ENCODE data around the gene C19orf85.

The C19orf85 gene

DNA sequence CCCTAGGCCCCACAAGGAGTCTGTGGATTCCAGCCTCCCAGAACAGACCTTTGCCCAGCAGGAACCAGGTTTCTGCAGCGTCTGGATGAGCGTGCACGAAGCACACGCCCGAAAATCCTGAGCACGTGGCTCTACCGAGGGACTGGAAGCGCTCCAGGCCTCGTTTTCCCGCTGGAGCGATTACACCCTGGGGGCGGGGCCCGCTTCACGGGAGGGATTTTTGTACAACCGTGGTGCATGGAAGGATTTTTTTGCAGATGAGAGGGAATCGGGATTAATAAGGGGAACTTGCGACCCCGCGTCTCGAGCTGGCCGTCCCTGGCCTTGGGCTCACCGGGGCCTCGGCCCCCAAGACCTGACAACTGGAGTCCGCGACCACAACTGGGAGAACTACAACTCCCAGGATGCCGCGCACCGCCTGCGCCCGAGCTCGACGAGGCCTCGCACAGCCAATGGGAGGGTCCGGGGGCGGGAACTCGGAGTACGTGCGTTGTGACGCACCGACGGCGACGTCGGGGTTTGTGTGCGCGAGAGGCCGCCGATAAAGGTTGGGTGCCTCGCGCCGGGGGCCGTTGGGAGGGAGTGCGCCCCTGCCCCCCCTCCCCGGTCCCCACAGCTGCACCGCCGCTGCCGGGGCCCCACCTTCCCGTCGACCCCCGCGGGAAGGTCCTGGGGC, 11.7 kb upstream of the C19orf85 start, which contains the start of gene ZNF628:
Gene ZNF628, plus strand, starts transcription at position 518 of the 676 bp plus-strand sequence. CDS start 3,294 bp downstream, outside the sequence.
- Histone ChIP-seq H3K4me1 (ENCODE audit: control insufficient read depth in 2 of 2, insufficient read depth in 2 of 2, low read length in 2 of 2) (peaks cover 6 to 9% of the 10 kb centered on the region in 2 donors), H3K9me3 (ENCODE audit: control insufficient read depth in 2 of 2, low read length in 2 of 2) (no peaks in the 10 kb centered on the region), H3K9ac (ENCODE audit: low read depth in 1 of 2, low read length in 2 of 2) (peak within 1 kb of the TSS; percentile 73 to 74), H3K27me3 (ENCODE audit: control insufficient read depth in 2 of 2, insufficient read depth in 2 of 2, low read length in 2 of 2) (no peaks in the 10 kb centered on the region), H3K4me3 (ENCODE audit: low read length in 2 of 2) (peak within 1 kb of the TSS; percentile 78 to 83), H3K36me3 (ENCODE audit: control insufficient read depth in 2 of 2, insufficient read depth in 2 of 2, low read length in 2 of 2) (no peaks in the 10 kb centered on the region), H3K27ac (ENCODE audit: low read depth in 2 of 2, low read length in 2 of 2) (peak within 1 kb of the TSS; percentile 89 to 92)

DNA sequence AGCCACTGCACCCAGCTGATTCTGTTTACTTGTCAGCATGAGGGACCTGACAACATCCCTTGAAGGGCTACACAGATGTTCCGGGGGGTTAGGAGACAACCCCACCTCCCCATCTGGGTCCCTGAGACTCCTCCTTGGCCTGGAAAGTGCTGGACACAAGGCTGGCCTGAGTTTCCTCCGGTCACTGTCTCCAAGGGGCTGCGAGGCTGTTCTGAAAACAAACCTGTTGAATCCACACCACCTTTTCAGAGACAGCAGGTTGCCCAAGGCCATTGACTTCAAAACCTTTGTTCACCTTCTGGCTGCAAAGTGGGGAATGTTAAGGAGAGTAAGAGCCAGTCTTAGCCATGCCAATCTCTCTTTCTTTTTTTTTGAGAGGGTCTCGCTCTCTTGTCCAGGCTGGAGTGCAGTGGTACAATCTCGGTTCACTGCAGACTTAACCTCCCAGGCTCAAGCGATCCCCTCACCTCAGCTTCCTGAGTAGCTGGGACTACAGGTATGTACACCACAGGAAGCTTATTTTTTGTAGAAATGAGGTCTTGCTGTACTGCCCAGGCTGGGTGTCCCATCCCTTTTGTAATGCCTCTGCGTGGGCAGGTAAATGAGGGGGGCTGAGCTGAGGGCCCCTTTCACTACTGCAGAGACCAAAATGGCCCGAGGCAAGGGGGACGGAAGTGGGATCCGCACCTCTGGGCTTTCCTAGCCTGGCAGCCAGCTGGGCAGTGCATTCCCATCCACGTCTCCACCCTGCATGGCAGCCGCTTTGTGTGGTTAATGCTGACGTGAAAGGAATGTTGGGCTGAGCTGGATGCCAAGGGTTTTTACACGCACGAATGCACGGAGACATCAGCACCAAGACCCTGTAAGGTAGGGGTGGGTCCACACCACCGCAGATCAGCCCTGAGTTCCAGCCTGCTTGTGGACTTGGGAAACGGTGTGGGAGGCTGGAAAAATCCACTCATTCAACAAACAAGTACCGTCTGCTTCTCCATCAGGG, 10.0 kb upstream of the C19orf85 start:
- Histone ChIP-seq H3K9ac (ENCODE audit: low read depth in 1 of 2, low read length in 2 of 2) (no peak overlapping the region), H3K27me3 (ENCODE audit: control insufficient read depth in 2 of 2, insufficient read depth in 2 of 2, low read length in 2 of 2) (no peaks in the 10 kb centered on the region), H3K9me3 (ENCODE audit: control insufficient read depth in 2 of 2, low read length in 2 of 2) (no peaks in the 10 kb centered on the region), H3K4me1 (ENCODE audit: control insufficient read depth in 2 of 2, insufficient read depth in 2 of 2, low read length in 2 of 2) (peaks cover 6 to 9% of the 10 kb centered on the region in 2 donors), H3K27ac (ENCODE audit: low read depth in 2 of 2, low read length in 2 of 2) (no peak overlapping the region), H3K36me3 (ENCODE audit: control insufficient read depth in 2 of 2, insufficient read depth in 2 of 2, low read length in 2 of 2) (no peaks in the 10 kb centered on the region), H3K4me3 (ENCODE audit: low read length in 2 of 2) (no peak overlapping the region)

DNA sequence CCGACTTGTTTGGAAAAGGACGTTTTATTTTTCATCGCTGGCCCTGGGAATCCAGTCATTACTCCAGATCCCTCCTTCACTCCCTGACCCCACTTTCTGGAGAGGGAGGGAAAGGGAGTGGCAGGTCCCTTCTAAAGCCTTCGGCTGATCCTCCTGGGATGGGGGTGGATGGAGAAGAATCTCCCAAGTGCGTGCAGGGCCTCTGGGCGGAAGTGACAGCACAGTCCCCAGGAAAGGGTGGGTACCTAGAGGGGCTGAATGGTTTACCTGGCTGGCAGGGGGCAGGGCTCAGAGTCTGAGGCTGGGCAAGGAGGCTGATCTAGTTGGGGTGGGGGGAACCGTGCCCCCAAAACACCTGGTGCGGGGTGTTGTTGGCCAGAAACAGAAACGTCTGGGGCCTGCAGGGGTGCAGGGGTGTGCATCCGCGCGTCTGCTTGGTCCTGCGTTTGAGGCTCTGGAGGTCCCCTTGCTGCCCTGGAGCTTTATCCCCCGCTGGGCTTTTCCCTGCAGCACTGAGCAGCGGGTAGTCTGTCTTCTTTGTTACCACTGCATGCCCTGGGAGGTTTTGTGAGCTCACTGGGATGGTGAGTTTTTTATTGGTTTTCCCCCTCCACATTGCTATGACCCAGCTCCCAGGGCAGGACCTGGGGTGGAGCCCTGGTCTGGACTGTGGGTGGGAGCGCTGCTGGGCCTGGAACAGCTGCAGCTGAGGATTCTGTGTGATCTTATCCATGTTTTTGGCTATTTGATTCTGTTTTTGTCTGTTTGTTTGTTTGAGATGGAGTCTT, 8.9 kb upstream of the C19orf85 start:
- Histone ChIP-seq H3K4me3 (ENCODE audit: low read length in 2 of 2) (no peak overlapping the region), H3K36me3 (ENCODE audit: control insufficient read depth in 2 of 2, insufficient read depth in 2 of 2, low read length in 2 of 2) (no peaks in the 10 kb centered on the region), H3K4me1 (ENCODE audit: control insufficient read depth in 2 of 2, insufficient read depth in 2 of 2, low read length in 2 of 2) (peaks cover 6 to 9% of the 10 kb centered on the region in 2 donors), H3K9me3 (ENCODE audit: control insufficient read depth in 2 of 2, low read length in 2 of 2) (no peaks in the 10 kb centered on the region), H3K9ac (ENCODE audit: low read depth in 1 of 2, low read length in 2 of 2) (no peak overlapping the region), H3K27me3 (ENCODE audit: control insufficient read depth in 2 of 2, insufficient read depth in 2 of 2, low read length in 2 of 2) (no peaks in the 10 kb centered on the region), H3K27ac (ENCODE audit: low read depth in 2 of 2, low read length in 2 of 2) (no peak overlapping the region)

- no peaks in the 10 kb centered on the region for H3K9me3 ChIP-seq (ENCODE audit: control insufficient read depth in 2 of 2, low read length in 2 of 2)
- H3K27me3 ChIP-seq (ENCODE audit: control insufficient read depth in 2 of 2, insufficient read depth in 2 of 2, low read length in 2 of 2): peaks cover 0 to 1% of the 10 kb centered on the region in 2 donors
- H3K4me1 ChIP-seq (ENCODE audit: control insufficient read depth in 2 of 2, insufficient read depth in 2 of 2, low read length in 2 of 2): peaks cover 6% of the 10 kb centered on the region in 2 donors
- H3K27ac ChIP-seq (ENCODE audit: low read depth in 2 of 2, low read length in 2 of 2): no peak overlapping the region
- no peak overlapping the region for H3K9ac ChIP-seq (ENCODE audit: low read depth in 1 of 2, low read length in 2 of 2)
- no peaks in the 10 kb centered on the region for H3K36me3 ChIP-seq (ENCODE audit: control insufficient read depth in 2 of 2, insufficient read depth in 2 of 2, low read length in 2 of 2)
- H3K4me3 ChIP-seq (ENCODE audit: low read length in 2 of 2): no peak overlapping the region
Measured at GRCh38 chr19:55472463-55472862, 7.9 kb upstream of the C19orf85 start.

GRCh38 chr19:55471266-55471665, 6.7 kb upstream of the C19orf85 start:
- Histone ChIP-seq H3K9ac (ENCODE audit: low read depth in 1 of 2, low read length in 2 of 2) (no peak overlapping the region), H3K4me1 (ENCODE audit: control insufficient read depth in 2 of 2, insufficient read depth in 2 of 2, low read length in 2 of 2) (peaks cover 4 to 6% of the 10 kb centered on the region in 2 donors), H3K4me3 (ENCODE audit: low read length in 2 of 2) (no peak overlapping the region), H3K9me3 (ENCODE audit: control insufficient read depth in 2 of 2, low read length in 2 of 2) (no peaks in the 10 kb centered on the region), H3K27ac (ENCODE audit: low read depth in 2 of 2, low read length in 2 of 2) (no peak overlapping the region), H3K27me3 (ENCODE audit: control insufficient read depth in 2 of 2, insufficient read depth in 2 of 2, low read length in 2 of 2) (peaks cover 0 to 3% of the 10 kb centered on the region in 2 donors), H3K36me3 (ENCODE audit: control insufficient read depth in 2 of 2, insufficient read depth in 2 of 2, low read length in 2 of 2) (no peaks in the 10 kb centered on the region)

- Histone ChIP-seq H3K27ac (ENCODE audit: low read depth in 2 of 2, low read length in 2 of 2) (no peak overlapping the region), H3K9me3 (ENCODE audit: control insufficient read depth in 2 of 2, low read length in 2 of 2) (no peaks in the 10 kb centered on the region), H3K4me3 (ENCODE audit: low read length in 2 of 2) (no peak overlapping the region), H3K27me3 (ENCODE audit: control insufficient read depth in 2 of 2, insufficient read depth in 2 of 2, low read length in 2 of 2) (peaks cover 2 to 3% of the 10 kb centered on the region in 2 donors), H3K36me3 (ENCODE audit: control insufficient read depth in 2 of 2, insufficient read depth in 2 of 2, low read length in 2 of 2) (no peaks in the 10 kb centered on the region), H3K9ac (ENCODE audit: low read depth in 1 of 2, low read length in 2 of 2) (no peak overlapping the region), H3K4me1 (ENCODE audit: control insufficient read depth in 2 of 2, insufficient read depth in 2 of 2, low read length in 2 of 2) (no peaks in the 10 kb centered on the region)
Measured at GRCh38 chr19:55468054-55468393, 3.5 kb upstream of the C19orf85 start.

- no peak overlapping the region for H3K4me3 ChIP-seq (ENCODE audit: low read length in 2 of 2)
- peaks cover 0 to 2% of the 10 kb centered on the region in 2 donors for H3K4me1 ChIP-seq (ENCODE audit: control insufficient read depth in 2 of 2, insufficient read depth in 2 of 2, low read length in 2 of 2)
Measured at GRCh38 chr19:55467236-55468053, 2.9 kb upstream of the C19orf85 start.

GRCh38 chr19:55466241-55466614, 1.7 kb upstream of the C19orf85 start:
- Histone ChIP-seq H3K4me3 (ENCODE audit: low read length in 2 of 2) (no peak overlapping the region), H3K27me3 (ENCODE audit: control insufficient read depth in 2 of 2, insufficient read depth in 2 of 2, low read length in 2 of 2) (peaks cover 2 to 3% of the 10 kb centered on the region in 2 donors), H3K9ac (ENCODE audit: low read depth in 1 of 2, low read length in 2 of 2) (no peak overlapping the region), H3K9me3 (ENCODE audit: control insufficient read depth in 2 of 2, low read length in 2 of 2) (no peaks in the 10 kb centered on the region), H3K27ac (ENCODE audit: low read depth in 2 of 2, low read length in 2 of 2) (no peak overlapping the region), H3K36me3 (ENCODE audit: control insufficient read depth in 2 of 2, insufficient read depth in 2 of 2, low read length in 2 of 2) (no peaks in the 10 kb centered on the region), H3K4me1 (ENCODE audit: control insufficient read depth in 2 of 2, insufficient read depth in 2 of 2, low read length in 2 of 2) (peaks cover under 1 to 7% of the 10 kb centered on the region in 2 donors)

More at GRCh38 chr19:55467236-55468053, 2.9 kb upstream of the C19orf85 start:
- no peaks in the 10 kb centered on the region for H3K9me3 ChIP-seq (ENCODE audit: control insufficient read depth in 2 of 2, low read length in 2 of 2)
- H3K9ac ChIP-seq (ENCODE audit: low read depth in 1 of 2, low read length in 2 of 2): no peak overlapping the region
- H3K36me3 ChIP-seq (ENCODE audit: control insufficient read depth in 2 of 2, insufficient read depth in 2 of 2, low read length in 2 of 2): no peaks in the 10 kb centered on the region
- H3K27me3 ChIP-seq (ENCODE audit: control insufficient read depth in 2 of 2, insufficient read depth in 2 of 2, low read length in 2 of 2): peaks cover 2 to 3% of the 10 kb centered on the region in 2 donors
- H3K27ac ChIP-seq (ENCODE audit: low read depth in 2 of 2, low read length in 2 of 2): no peak overlapping the region

DNA sequence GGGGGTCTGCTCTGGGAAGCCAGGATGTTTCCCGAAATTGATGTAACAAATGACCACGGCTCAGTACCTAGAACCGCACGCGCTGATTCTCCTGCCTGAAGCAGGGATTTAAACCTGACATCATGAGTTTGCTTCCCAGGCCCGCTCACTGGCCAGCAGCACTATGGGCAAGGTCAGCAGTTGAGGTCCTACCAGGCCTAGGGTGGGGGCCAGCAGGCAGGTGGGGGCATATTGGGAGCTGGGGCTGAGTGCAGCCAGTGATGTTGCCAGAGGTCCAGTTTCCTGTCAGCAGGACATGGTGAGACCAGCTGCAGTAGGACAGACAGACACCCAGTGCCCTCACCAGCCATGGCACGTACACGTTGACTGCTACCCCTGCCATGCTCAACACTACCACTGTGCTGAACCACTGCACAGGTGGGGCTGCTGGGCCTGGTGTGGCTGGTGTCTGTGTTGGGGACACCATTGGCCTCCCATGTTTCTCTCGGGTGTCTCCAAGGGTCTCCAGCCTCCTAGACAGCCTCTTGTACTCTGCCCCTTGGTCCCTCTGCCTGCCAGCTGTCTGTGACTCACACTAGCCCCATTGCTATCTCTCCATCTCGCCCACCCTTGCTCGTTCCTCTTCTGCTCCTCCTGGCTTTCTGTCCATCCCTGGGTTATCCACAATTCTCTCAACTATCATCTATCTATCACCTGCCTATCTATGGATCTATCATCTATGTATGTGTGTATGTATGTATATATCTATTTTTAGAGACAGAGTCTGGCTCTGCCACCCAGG, 1.1 kb upstream of the C19orf85 start:
- Histone ChIP-seq H3K27ac (ENCODE audit: low read depth in 2 of 2, low read length in 2 of 2) (no peak overlapping the region), H3K9me3 (ENCODE audit: control insufficient read depth in 2 of 2, low read length in 2 of 2) (no peaks in the 10 kb centered on the region), H3K4me1 (ENCODE audit: control insufficient read depth in 2 of 2, insufficient read depth in 2 of 2, low read length in 2 of 2) (peaks cover 6 to 7% of the 10 kb centered on the region in 2 donors), H3K4me3 (ENCODE audit: low read length in 2 of 2) (no peak overlapping the region), H3K36me3 (ENCODE audit: control insufficient read depth in 2 of 2, insufficient read depth in 2 of 2, low read length in 2 of 2) (no peaks in the 10 kb centered on the region), H3K9ac (ENCODE audit: low read depth in 1 of 2, low read length in 2 of 2) (no peak overlapping the region), H3K27me3 (ENCODE audit: control insufficient read depth in 2 of 2, insufficient read depth in 2 of 2, low read length in 2 of 2) (peaks cover 2 to 3% of the 10 kb centered on the region in 2 donors)

Data from mucosa of rectum (tissue), 2 donors.